Fibroblast of lung (primary cell): ENCODE measurements around the gene ATP11A.

ENCODE experiments used
- CTCF ChIP-seq, 2 donors: IDR thresholded peaks in 1 of 2; conservative IDR thresholded peaks in 1 of 2; 1 replicate in 1 of 2; 2 replicates in 1 of 2; pipeline ENCODE4 v1.5.1; 2011 to 2012; ENCODE audit warnings: low read length in 2 of 2, control low read depth in 1 of 2, inconsistent platforms in 1 of 2, low read depth in 1 of 2, mild to moderate bottlenecking in 1 of 2
- EZH2 ChIP-seq: IDR thresholded peaks from 2 replicates; pipeline ENCODE4 v1.5.1; 2012; ENCODE audit warnings: low read length, control low read depth, mild to moderate bottlenecking; ENCODE audit errors: missing control alignments

- TF ChIP-seq CTCF (conservative IDR thresholded peaks at IDR 0.05 in 1 of 2, IDR thresholded peaks at IDR 0.05 in 1 of 2; ENCODE audit: low read depth in 1 of 2, low read length in 2 of 2): no peak
- no peak for TF ChIP-seq EZH2
Measured at GRCh38 chr13:112716841-112717520, 27.1 kb downstream of the ATP11A start.
